Ramos (cell line): Measurements from ENCODE around the gene TTC27.
"Not testable (repeated sequence)": the region's sequence is repeated elsewhere in the genome, so short reads cannot be mapped to it uniquely, and the experiment has no call there.

ENCODE experiments used
- in situ Hi-C: fragments of 300-500 bp; cut with MboI; formaldehyde crosslinking; loops from one replicate; pipeline ENCODE4 v1.14.3; 2022; ENCODE audit warnings: low sequenced_read_pairs; ENCODE audit not compliant: unreplicated experiment

TTC27 gene

GRCh38 chr2:32627814-32628579 lies at the start of gene TTC27:
Gene TTC27, plus strand, starts transcription at chr2:32628050. Its CDS starts 243 bp downstream, at chr2:32628293.
- in situ Hi-C loops: no loop called here

- in situ Hi-C loops: no loop called here
Observed at GRCh38 chr2:32591669-32592463, 36.0 kb upstream of the TTC27 start.

GRCh38 chr2:32594573-32594972 lies 33.3 kb upstream of the TTC27 start:
- in situ Hi-C loops: no loop called here

- in situ Hi-C loops: no loop called here
Observed at GRCh38 chr2:32611366-32611765, 16.5 kb upstream of the TTC27 start.

- in situ Hi-C loops: no loop called here
Observed at GRCh38 chr2:32611771-32612170, 16.1 kb upstream of the TTC27 start.

GRCh38 chr2:32614084-32614483 lies 13.8 kb upstream of the TTC27 start:
- in situ Hi-C loops: no loop called here

- in situ Hi-C loops: no loop called here
Observed at GRCh38 chr2:32617599-32618189, 10.2 kb upstream of the TTC27 start.

DNA sequence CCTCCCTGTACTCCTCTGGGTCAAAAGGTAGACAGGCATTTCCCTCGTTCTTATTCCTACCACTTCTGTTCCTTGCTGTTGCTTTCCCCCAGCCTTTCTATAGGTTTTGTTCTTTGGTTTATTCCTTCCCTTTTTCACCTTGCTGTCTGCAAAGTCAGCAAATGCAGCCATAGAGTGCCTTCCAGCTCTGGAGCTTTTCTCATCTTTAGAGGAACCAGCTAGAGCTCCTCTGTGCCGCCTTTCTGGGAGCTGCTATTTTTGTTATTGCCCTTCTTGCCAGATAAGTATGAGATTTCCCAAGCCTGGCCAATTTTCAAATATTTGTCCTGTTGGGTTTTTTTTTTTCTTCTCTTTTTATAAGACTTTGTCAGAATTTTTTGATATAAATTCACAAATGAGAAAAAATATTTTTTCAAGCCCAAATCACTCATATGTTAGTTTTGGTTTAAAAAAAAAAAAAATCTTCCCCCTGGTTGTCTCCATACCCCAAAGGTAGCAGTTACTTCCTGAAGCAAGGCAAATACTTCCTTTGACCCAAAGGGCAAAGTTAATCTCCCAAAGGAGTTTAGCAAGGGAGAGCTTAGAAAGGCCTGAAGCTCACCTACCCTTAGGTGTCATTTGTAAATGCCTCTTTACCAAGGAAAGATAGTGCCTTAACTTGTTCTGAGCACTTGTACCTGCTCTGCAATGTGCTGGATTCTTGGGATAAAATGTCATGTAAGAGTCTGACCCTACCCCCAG lies 5.1 kb upstream of the TTC27 start:
- in situ Hi-C loops: no loop called here

DNA sequence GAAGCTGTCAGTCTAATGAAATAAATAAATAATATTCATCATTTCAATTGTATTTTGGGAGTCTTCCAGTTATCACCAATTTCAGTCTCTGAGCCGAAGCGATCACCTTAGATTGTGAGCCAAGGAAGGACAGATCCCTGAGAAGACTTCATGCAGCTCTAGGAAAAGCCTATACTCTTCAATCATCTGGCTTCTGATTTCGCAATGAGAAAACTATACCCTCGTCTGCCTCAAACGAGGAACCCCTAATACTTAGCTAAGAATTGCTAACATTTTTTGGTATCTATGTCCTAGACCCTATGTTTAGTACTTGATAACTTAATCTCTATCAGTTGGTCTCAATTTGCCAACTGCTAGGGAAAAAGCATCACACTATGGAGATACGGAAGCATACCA lies 4.5 kb upstream of the TTC27 start:
- in situ Hi-C loops: no loop called here

- in situ Hi-C loops: no loop called here
Observed at GRCh38 chr2:32624812-32625211, 3.0 kb upstream of the TTC27 start.

DNA sequence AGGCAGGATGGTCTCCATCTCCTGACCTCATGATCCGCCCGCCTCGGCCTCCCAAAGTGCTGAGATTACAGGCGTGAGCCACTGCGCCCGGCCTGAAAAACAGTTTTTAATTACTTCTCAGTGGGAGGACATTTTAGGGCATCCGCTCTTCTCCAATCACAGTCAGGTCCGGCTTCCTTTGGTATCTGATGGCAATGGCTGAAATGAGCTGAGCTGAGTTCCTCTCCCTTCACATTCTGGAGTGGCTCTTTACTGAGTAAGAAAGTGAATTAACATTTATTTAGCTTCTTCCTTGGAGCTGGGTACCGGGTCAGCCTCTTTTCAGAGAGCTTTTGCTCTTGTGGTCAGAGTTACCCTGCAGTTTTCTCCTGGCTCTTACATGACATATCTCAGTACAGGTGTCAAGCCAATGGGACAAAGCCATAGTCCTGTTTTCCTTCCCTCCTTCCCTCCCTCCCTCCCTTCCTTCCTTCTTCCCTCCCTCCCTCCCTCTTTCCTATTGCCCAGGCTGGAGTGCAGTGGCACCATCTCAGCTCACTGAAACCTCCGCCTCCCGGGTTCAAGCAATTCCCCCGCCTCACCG lies 1.1 kb upstream of the TTC27 start:
- in situ Hi-C loops: no loop called here

- in situ Hi-C loops: no loop called here
Observed at GRCh38 chr2:32627441-32627813, 423 bp upstream of the TTC27 start.

- in situ Hi-C loops: no loop called here
Observed at GRCh38 chr2:32632089-32632488, 4.2 kb downstream of the TTC27 start.

- in situ Hi-C loops: no loop called here
Observed at GRCh38 chr2:32633040-32633439, 5.2 kb downstream of the TTC27 start.

DNA sequence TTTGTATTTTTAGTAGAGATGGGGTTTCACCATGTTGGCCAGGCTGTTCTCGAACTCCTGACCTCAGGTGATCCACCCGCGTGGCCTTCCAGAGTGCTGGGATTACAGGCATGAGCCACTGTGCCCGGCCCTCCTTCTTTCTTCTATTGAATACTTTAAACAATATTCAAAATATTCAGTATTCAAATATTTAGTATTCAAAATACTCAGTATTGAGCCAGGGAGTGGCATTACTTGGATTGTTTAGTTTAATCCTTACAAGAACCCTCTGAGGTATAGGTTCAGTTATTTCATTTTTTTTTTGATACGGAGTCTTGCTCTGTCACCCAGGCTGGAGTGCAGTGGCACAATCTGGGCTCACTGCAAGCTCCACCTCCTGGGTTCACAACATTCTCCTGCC lies 10.7 kb downstream of the TTC27 start:
- in situ Hi-C loops: not testable (repeated sequence)

DNA sequence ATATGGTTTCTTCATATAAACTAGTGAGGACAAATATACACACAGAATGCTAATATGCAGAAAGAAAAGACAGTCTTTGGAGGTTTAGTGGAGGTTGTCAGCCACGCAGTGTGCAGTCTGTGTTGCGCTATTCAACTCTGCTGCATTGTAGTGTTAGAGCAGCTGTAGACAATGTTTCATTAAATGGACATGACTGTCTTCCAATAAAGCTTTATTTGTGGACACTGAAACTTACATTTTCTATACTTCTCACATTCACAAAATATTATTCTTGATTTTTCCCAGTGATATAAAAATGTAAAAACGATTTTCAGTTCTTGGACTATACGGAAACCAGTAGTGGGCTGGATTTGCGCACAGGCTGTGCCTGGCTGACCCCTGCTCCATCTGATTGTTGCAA lies 13.3 kb downstream of the TTC27 start:
- in situ Hi-C loops: no loop called here

- in situ Hi-C loops: no loop called here
Observed at GRCh38 chr2:32647180-32647651, 19.4 kb downstream of the TTC27 start.

DNA sequence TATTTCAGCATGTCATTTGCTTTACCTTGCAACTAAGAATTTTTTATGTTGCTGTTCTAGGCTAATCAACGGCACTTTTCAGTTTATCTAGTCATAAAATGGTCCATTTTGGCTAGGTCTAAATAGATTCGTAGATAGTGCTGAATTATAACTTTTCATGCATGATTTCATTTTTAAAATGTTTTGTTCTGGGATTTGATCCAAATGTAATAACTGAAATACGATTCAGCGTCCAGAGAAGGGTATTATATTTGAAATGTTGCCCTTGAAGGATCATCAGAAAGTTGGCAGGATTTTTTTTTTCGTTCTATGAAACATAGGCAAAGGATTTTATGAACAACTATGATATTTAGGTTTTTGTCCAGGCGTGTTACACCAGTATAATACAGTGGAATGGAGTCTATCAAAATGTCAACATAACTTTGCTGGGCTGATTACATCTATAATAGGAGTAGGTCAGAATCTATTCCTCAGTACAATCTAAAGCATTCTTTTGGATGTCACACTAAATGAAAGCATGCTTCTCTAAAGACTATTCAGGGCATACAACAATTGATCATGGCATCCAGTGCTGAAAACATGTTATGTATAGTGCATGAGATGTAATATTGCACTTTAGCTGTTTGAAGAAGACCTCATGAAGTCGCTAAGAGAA lies 24.8 kb downstream of the TTC27 start:
- in situ Hi-C loops: no loop called here

DNA sequence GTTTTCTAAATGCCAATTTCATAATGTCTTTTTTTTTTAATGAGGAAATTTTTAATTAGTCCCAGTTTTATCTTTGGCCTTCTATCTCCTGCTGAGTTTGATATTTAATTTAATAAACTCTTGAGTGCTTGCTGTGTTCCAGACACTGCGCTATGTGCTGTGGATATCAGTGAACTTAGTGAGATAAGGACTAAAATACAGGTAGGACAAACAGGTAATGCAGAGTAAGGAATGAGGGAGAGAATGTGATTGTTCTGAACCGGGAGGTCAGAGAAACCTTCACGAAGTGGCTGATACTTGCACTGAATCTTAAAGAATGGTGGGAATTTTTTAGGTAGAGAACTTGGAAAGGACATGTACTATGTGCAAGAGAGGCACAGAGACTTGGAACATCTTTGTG lies 28.2 kb downstream of the TTC27 start:
- in situ Hi-C loops: no loop called here

- in situ Hi-C loops: no loop called here
Observed at GRCh38 chr2:32663864-32664263, 36.0 kb downstream of the TTC27 start.
